SH-SY5Y (cell line): ENCODE measurements around the gene HECTD1.

Experiments
- GATA2 ChIP-seq: IDR thresholded peaks from 2 replicates; pipeline ENCODE4 v1.6.1; 2011; ENCODE audit warnings: mild to moderate bottlenecking, low read depth, low read length
- GATA3 ChIP-seq: IDR thresholded peaks from 2 replicates; pipeline ENCODE4 v1.6.1; 2011; ENCODE audit warnings: low read depth, mild to moderate bottlenecking, low read length, moderate library complexity

GRCh38 chr14:31113794-31114193, 93.8 kb downstream of the HECTD1 start:
- no peak for TF ChIP-seq GATA2
- TF ChIP-seq GATA3: no peak
